Fibroblast of peridontal ligament (primary cell): Measurements from ENCODE around the gene MOB2.

Experiments
- DNase-seq: peaks from one replicate; pipeline ENCODE4 v3.0.0-alpha.2; 2010; ENCODE audit errors: extremely low read depth

MOB2 gene, protein sequence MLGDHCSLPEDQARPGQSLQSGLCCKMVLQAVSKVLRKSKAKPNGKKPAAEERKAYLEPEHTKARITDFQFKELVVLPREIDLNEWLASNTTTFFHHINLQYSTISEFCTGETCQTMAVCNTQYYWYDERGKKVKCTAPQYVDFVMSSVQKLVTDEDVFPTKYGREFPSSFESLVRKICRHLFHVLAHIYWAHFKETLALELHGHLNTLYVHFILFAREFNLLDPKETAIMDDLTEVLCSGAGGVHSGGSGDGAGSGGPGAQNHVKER

DNA sequence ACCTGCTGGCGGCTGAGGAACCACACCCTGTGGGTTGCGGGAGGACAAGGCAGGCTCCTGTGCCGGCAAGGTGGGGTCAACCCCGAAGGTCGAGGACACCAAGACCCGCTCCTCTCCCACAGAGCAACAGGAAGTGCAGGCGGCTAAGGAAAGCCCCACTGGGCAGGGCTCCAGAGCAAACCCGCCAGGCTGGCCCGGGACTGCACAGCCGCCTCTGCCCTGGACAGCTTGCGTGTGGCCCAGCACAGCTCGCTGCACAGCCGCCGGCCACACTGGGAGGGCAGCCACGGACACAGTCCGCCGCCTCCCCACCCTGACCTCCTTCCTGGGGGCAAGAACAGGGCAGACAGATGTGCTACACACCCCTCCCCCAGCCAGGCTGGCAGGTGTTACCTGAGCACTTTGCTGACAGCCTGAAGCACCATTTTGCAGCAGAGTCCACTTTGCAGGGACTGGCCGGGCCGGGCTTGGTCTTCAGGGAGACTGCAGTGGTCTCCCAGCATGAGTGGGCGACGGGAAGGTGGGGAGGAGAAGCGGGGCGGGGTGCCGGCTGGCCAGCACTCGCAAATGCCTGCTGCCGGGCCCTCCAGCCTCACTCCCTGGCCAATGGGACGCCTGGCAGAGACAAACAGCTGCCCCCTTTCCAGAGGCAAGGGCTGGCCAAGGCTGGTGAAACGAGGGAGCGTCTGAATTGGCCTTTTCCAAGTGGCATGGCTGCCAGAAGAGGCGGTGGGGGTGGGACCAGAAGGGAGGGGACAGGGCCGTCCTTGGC lies at the start of gene MOB2:
Gene MOB2, minus strand, starts transcription at position 726 of the 772 bp plus-strand sequence. Its CDS starts 223 bp downstream, at position 503.
- DNase-seq: no peak

DNA sequence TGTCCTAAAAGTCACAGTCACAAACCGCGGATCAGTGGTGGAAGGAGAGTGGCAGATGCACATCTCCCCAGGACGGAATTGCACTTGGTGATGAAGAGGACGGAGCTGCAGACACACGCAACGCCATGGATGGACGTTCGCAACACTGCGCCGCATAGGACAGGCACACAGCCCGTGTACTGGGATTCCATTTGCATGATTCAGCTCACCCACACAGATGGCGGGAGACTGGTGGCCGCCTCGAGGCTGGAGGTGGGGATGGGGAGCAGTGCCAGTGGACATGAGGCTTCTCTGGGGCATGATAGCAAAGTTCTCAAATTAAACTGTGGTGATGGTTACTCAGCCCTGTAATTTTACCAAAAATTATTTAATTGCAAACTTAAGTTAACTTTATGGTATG lies 48.1 kb upstream of the MOB2 start:
- DNase-seq: peak; percentile 25

DNA sequence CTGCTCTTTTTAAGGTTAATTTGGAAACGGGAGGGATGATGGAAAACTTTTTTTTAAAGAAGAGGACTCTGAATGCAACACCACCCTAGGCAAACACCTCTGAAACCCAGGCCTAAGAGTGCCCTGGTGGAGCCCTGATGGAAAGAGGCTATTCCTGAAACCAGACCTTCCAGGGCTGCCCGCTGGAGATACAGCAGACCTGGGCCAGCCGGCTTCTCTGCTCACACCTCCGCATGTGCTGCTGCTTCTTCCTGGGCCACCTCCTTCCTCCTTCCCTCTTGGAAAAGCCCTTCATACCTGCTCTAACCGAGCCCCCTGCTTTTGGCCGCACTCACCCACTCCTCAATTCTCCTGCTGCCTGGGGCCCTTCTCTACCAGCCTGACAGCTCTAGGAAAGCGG lies 47.6 kb upstream of the MOB2 start:
- no peak for DNase-seq

DNA sequence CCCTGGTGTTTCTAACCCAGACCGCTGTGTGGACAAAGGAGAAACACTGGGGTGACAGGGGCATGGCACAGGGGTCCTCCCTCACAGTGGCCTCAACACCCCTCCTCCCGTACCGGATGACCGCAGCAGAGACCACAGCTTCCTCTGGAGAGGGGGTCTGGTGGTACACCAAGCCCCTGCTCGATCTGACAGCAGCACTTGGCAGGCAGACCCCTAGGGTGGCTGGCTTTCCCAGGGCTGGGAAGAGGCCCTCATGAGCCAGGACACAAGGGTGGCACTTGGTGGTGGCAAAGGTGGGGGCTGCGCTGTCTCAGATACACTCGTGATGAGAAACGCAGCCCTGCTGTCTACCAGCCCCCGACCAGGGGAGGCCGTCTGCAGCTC lies 46.8 kb upstream of the MOB2 start:
- no peak for DNase-seq

DNA sequence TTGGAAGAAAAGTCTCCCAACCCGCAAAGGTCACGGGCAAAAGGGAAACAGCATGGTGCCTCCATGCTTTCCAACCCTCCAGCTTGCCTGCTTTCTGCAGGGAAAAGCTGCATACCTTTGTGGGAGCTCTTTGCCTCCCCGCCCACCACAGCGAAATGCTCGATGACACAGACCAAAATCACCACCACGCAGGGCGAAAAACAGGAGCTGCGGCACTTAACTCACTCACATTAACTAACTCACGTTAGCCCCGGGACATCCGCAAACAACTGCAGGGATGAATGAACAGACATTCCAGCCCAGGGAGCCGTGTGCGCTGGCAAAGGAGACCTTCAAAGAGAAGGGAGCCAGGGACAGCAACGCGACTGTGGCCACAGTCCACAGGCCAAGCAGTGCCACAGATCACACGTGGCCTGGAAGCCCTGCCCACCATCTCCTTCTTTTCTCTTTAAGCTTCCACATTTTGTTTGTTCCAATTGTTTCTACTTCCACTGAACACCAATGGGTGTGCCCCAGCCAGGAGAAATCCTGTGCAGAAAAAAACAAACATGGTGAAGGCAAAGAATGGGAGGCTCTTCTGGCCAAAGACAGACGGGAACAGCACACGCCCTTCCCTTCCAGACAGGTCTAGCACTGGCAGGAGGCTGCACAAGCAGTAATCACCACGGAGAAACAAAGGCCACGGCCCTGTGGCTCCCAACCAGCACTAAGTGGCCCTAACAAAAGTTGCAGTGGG lies 46.2 kb upstream of the MOB2 start:
- DNase-seq: no peak

DNA sequence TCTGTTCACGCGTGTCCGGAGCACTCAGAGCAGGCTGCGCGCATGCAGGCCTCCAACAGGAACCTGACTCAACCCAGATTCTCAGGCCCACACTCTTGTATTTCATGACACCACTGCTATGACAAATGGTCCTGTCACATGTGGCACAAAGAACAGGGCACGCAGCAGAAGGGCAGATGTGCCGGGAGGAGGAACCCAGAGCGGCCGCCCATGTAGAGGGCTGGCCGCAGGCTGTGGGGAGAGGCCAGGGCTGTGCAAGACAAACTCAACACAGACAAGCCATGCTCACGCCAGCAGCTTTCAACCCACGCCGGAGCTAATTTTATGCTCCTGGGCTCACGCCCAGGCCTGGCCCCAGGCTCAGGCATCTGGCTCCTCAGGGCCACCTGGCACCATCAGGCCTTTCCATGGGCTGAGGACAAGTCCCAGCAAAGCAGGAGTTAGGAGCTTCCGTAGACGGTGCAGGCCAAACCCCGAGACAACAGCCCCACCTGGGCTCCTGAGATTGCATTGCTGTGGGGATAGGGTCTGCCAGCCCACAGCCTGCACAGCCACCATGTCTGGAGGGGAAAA lies 45.5 kb upstream of the MOB2 start:
- DNase-seq: no peak

DNA sequence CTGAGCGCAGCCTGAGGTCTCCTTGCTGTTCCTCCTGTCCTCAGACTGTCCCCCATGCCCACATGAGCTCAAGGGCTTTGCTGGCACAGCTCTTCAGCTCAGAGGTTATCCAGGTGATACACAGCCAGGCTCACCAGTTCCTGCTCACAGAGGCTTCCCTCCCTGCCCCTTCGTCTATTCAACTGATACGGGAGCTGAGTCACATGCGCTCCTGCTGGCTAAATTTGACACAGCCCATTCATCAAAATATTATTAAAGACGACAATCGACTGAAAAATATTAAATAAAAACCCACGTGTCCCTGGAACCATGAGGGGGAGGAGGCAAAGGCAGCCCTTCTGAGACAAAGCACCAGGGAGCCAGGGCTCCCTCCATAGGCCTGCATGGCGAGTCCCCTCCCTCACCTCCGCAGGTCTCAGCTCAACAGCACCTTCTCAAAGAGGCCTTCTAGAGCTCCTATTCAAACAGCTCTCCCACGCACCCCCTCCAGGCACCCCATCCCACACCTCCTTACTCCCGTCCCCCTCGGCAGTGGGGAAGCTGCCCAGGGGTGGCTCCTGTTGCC lies 45.0 kb upstream of the MOB2 start:
- no peak for DNase-seq

DNA sequence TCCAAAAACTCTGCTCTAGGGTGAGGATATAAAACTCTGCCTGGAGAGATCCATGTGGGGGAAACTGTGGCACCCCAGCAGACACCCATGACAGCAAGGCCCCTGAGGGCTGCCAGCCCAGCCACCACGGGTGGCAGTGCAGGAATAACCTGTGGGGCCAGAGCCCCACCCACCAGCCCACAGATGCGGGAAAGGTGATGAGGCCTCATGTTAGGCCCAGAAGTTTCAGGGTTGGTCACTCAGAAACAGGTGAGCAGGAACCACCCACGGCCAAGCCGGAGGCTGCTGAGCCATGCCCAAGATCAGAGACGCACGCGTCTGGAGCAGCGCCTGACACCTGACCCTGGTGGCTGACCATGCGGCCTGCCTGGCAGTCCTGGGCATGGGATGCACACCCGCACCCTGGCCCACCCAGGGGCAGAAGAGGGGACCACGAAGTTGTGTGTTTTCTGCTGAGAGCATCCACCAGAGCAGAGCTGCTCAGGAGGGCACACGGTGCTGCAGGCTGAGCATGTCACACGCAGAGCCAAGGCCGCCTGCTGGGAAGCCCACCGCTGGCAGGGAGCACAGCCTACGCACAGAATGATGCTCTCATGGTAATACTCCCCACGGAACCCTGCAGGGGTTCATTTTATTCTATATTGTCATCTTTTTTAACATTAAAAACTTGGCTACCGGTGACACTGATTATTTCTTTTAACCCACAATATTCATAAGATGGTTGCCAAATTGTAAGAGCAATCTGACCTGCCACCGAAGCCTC lies 44.3 kb upstream of the MOB2 start:
- no peak for DNase-seq

DNA sequence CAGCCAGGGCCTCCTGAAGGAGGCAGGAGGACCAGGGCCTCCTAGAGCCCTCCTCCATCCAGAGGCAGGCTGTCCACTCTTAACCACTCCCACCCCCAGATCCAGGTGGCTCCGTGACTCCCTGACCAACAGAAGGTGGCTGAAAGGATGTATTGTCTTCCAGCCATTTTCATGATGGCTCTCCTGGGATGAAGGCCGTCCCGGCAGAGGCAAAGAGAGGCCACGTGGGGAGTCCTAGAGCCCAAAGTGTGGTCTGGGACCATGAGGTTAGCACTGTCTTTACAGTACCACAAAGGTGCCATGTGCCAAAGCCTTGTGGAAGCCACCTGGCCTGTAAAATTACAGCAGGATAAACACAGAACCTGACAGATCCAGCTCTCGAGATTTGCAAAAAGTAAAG lies 43.2 kb upstream of the MOB2 start:
- DNase-seq: no peak

DNA sequence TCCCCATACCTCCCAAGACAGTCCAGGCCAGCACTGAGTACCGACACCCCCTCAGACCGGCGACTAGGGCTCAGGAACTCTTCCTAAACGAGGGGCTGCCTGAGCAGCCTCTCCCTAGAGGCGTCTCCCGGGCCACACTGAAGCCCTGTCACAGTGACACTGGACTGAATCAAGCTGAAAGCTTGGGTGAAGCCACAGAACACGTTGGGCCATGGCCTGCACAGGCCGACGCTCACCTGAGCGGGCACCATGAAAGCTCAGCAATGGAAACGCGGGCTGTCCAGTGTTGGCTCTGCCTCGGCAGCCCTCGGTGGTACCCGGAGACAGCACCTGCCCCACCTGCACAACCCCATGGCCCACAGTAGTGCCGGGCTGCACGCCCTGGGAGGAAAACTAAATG lies 42.7 kb upstream of the MOB2 start:
- DNase-seq: no peak

DNA sequence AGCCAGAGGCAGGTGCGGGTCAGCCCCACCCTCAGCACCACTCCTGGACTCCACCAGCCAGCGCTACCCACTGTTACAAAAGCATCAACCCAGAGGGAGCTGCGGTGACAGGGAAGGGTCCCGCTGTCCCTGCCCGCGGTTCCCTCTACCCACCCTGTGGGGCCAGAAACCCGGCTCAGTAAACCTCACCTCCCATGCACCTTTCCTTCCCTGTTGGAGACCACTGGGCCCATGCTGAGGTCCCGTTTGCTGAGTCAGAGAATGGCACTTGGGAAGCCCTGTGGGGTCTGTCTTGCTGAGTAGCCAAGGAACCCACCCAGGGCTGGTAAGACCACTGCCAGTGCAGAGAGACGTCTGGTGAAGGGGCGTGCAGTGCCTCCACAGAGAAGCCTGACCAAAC lies 42.1 kb upstream of the MOB2 start:
- DNase-seq: no peak

DNA sequence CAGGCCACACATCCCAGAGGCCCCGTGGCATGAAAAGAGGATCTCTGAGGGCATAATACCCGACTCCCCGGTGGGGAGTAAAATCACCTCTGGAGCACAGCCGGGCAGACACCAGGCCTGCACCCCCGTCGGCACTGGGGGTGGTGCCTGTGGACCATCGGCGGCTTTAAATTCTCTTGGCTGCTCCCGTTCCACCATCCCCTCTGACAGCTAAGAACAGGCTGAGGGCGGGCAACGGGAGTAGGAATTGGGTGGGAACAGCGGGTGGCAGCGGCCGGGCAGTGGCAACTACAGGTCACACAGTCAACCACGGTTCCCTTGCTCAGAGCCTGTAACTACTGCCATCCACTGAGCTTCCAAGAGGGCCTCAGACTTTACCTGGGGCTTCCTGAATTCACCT lies 40.2 kb upstream of the MOB2 start:
- DNase-seq: no peak

DNA sequence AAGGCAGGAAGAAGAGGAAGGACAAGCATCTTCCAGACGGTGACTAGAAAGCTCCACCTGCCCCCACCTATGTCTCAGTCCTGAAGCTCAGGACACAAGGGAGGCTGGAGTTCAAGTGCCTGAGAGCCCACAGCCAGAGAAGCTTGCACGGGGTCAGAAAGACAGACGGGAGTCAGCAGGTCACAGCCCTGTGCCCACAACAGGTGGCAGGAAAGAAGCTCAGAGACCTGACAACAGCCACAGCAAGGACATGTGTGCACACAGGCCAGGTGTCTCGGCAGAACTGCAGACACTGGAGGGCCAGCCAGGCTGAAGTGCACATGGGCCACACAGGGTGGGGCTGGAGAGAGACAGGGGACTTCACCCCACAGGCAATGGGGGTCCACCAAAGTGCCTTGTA lies 37.2 kb upstream of the MOB2 start:
- DNase-seq: no peak

DNA sequence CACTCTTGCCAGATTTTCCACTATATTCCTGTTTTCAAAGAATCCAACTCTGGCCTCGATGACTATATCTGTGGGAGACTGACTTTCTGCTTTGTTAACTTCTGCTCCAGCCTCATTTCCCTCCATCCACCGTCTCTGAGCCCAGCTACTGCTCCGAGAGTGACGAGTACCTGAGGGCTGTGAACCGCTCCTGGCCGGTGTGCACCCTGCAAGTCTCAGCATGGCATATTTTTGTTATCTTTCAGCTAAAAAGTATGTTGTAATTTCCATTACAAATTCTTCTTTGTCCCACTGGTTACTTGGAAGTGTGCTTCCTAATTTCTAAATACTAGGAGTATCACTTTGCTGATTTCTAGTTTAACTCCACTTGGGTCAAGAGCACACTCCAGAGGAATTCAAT lies 36.5 kb upstream of the MOB2 start:
- no peak for DNase-seq

DNA sequence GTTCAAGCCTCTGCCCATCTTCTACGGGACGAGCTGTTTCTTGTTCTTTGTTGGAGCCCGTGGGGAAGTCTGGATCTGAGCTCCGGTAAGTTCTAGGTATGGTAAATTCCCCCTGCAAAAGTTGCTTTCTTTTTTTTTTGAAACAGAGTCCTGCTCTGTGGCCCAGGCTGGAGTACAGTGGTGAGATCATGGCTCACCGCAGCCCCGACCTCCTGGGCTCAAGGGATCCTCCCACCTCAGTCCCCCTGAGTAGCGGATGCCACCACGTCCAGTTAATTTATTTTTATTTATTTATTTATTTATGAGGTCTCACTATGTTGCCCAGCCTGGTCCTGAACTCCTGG lies 35.5 kb upstream of the MOB2 start:
- no peak for DNase-seq

DNA sequence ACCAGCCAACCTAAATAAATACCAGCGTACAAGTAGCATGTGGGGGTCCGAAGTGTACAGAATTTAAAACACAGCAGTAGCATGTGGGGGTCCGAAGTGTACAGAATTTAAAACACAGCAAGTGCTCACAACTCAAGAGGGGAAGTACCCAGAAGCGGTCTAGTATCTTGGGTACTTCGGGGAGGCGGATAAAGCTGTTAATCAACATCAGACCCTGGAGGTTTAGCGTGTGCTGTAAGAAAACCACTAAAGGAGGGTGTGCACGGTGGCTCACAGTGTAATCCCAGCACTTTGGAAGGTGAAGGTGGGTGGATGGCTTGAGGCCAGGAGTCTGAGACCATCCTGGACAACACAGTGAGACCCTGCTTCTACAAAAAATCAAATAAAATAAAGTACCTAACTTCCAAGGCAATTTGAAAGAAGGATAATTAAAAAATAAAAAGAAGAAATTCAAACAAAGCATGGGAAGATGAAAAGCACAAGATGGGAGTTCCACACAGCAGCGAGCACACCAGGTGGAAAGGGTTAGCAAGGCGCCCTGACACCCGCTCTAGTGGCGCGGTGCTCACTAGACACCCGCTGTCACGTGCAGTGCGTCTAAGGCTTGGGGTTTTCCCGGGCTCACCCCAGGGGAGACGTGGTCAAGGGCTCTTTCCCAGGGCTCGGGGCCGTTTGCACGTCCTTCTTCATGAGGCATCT lies 35.0 kb upstream of the MOB2 start:
- DNase-seq: no peak

DNA sequence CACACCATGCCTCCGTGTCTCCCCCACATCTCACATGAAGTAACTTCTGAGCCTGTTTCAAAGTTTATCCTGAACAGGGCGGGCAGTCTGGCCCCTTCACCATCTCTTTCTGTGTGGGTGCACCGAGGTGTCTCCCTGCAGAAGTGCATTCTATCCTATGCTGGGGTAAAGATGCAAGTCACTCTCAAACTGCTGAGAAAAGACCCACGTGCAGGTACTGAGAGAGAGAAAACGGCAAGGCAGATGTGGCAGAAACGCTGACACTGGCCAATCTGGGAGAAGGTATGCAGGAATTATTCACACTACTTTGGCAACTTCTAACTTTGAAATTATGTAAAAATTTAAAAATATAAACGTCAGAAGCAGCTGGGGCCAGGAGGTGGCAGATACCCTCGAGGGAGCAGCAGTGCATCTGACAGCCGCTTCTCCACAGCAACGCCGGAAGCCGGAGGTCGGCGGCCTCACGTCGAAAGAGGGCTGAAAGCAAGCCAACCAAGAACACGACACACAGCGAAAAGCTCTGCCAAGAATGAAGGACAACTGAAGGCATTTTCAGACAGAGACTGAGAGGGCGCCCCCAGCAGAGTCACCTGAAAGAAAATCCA lies 34.2 kb upstream of the MOB2 start:
- DNase-seq: no peak

DNA sequence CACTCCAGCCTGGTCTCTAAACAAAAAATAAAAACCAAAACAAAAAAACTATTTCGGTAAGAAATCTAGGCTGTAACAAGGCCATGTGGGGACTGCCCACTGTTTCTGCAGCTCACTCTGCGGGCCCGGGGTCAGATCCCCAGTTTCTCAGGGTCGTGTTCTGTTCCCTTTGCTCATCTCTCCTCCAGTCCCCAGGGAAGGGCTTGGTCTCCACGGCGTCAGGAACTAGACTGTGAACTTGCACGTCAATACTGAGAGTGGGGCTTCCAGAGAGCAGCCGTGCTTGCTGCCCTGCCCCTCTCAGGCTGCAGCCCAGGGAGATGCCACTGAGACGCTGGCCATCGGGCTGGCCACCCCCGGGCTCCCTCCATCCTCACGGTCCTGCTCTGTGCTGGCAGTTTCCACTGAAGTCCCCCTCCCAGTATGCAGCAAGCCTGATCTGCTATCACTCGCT lies 33.7 kb upstream of the MOB2 start:
- no peak for DNase-seq

DNA sequence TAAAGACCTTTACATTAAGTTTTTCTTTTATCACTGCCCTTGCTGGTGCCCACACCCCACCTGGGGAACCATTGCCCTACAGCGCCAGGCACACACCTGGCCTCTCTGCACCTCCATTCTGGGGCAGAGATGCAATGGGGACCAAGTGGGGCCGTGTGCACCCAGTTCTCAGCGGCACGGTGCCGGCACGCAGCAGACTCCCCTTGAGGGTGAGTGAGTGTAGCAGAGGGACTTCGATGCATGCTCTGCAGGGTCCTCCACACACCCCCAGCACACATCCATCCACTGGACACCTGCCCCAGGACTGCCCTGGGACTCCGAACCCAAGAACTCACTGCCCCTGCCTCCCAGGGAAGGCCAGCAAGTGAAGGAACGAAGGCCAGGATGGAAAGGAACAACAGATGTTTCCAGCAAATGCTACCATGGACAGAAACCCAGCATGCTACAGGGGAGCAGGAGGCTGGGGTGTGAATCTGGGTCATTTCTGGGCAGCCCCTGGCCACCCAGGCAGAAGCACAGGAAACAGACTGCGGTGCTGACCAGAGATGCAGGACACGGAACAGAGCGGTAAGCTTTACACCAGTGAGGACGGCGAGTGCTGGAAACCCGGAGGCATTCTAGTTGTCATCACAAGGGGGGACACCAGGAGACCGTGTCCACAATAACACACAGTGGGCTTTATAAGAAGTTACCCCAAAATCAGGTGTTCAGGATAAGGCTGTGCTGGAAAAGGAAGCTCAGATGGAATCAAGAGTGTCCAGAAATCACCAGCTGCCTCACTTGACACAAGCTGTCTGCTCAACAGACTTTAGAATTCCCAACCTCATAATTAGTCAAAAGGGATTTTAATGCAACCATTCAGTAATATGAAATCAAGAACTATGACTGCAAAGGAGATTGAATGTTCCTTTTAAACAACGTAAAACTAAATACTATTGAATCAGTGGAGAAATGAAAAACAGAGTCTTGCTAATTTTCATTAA lies 32.7 kb upstream of the MOB2 start:
- DNase-seq: no peak
